K562 (cell line): ENCODE data around the gene LTN1. TPM values are rescaled to one million over a fixed set of nuclear protein-coding genes. Genes with fewer than 3 reads are reported as not detected.

ENCODE experiments used
- ATF7 ChIP-seq: fragments of 450-650 bp; IDR thresholded peaks from 2 replicates; pipeline ENCODE4 v1.7.1; 2014; ENCODE audit warnings: mild to moderate bottlenecking, moderate library complexity
- CBFA2T3 ChIP-seq: fragments of 450-650 bp; IDR thresholded peaks from 2 replicates; pipeline ENCODE4 v1.6.1; 2017
- CBX2 ChIP-seq: fragments of 200-600 bp; sonication (generic); IDR thresholded peaks from one replicate; pipeline ENCODE4 v1.6.1; 2012; ENCODE audit warnings: mild to moderate bottlenecking, low read length, inconsistent platforms; ENCODE audit not compliant: insufficient read depth, poor library complexity, severe bottlenecking
- MCM2 ChIP-seq: fragments of 450-650 bp; IDR thresholded peaks from 2 replicates; pipeline ENCODE4 v1.6.1; 2017; ENCODE audit warnings: low read depth, mild to moderate bottlenecking
- MCM7 ChIP-seq, 2 experiments: fragments of 450-650 bp; IDR thresholded peaks; 2 replicates each; pipeline ENCODE4 v1.6.1; 2016 to 2018
- NCOA2 ChIP-seq, 2 experiments: fragments of 450-650 bp; IDR thresholded peaks; 2 replicates each; pipeline ENCODE4 v1.6.1; 2018; ENCODE audit warnings: mild to moderate bottlenecking in 2 of 2, moderate library complexity in 1 of 2; ENCODE audit not compliant: partially characterized antibody in 2 of 2
- STAT5A ChIP-seq: IDR thresholded peaks from 2 replicates; pipeline ENCODE4 v1.6.1; 2012; ENCODE audit warnings: low read length, inconsistent platforms, borderline replicate concordance
- TAF9B ChIP-seq: fragments of 450-650 bp; IDR thresholded peaks from 2 replicates; pipeline ENCODE4 v1.6.1; 2018; ENCODE audit warnings: mild to moderate bottlenecking; ENCODE audit not compliant: partially characterized antibody
- TARDBP ChIP-seq: fragments of 450-650 bp; IDR thresholded peaks from 2 replicates; pipeline ENCODE4 v1.6.1; 2016
- TEAD4 ChIP-seq, 2 experiments: sonication (generic) in 1 of 2; formaldehyde crosslinking in 1 of 2; IDR thresholded peaks; 2 replicates each; pipeline versions ENCODE4 v1.6.1 to v1.8.0; 2012 to 2022; ENCODE audit warnings: borderline replicate concordance in 1 of 2, inconsistent platforms in 1 of 2, low read length in 1 of 2, mild to moderate bottlenecking in 1 of 2, missing genetic modification reagents in 1 of 2
- ZC3H8 ChIP-seq: fragments of 450-650 bp; IDR thresholded peaks from 2 replicates; pipeline ENCODE4 v1.6.1; 2017
- ZNF143 ChIP-seq: sonication (generic); formaldehyde crosslinking; IDR thresholded peaks from 2 replicates; pipeline ENCODE4 v1.9.0; 2022; ENCODE audit warnings: mild to moderate bottlenecking, missing genetic modification reagents
- ZNF274 ChIP-seq: IDR thresholded peaks from 2 replicates; pipeline ENCODE4 v1.6.1; 2011; ENCODE audit warnings: low read depth, mild to moderate bottlenecking, low read length, moderate library complexity, borderline replicate concordance
- ZNF354B ChIP-seq: fragments of 250-450 bp; sonication (Bioruptor Pico); IDR thresholded peaks from 2 replicates; pipeline ENCODE4 v1.4.0; 2020
- polyA plus RNA-seq, 8 experiments: library from polyadenylated mRNA; depleted of rRNA in 4 of 8; stranded (reverse) in 5 of 8; unstranded in 3 of 8; fragments of >200 nt; fragmentation: Nextera tagmentation in 2 of 8; fragmentation: Illumina TruSeq in 1 of 8; extraction: Ambion mirVana in 2 of 8; extraction: Trizol in 1 of 8; gene quantifications; 2 replicates each; pipeline versions ENCODE4 v1.2.1 to v1.2.3, GENCODE V29; 2011 to 2014; ENCODE audit warnings: inconsistent platforms in 1 of 8, missing spikeins in 1 of 8
- total RNA-seq, 7 experiments: library from RNA; depleted of rRNA in 6 of 7; stranded (reverse); fragments of >200 nt in 6 of 7; fragmentation: Illumina TruSeq in 2 of 7; extraction: Trizol in 2 of 7; gene quantifications; 2 replicates each; pipeline versions ENCODE4 v1.2.1 to v1.2.3, GENCODE V29; 2011 to 2021; ENCODE audit warnings: low replicate concordance in 1 of 7
- TF ChIP-seq, protein P1 (sequence below): fragments of 150-350 bp; conservative IDR thresholded peaks from 2 replicates; pipeline ENCODE4 v1.6.1; 2014; ENCODE audit warnings: low read length
- TF ChIP-seq, protein P2 (sequence below), 3 experiments: IDR thresholded peaks in 2 of 3; conservative IDR thresholded peaks in 1 of 3; 2 replicates each; pipeline ENCODE4 v1.5.1; 2011 to 2012; ENCODE audit warnings: low read length in 3 of 3, mild to moderate bottlenecking in 3 of 3, control low read depth in 2 of 3, improper control_type of control experiment in 1 of 3, inconsistent platforms in 1 of 3, low read depth in 1 of 3, mixed read lengths in 1 of 3, moderate library complexity in 1 of 3; ENCODE audit not compliant: insufficient read depth in 2 of 3

Gene LTN1
- total and polyA plus RNA-seq, 9 of the 15 experiments (the other 6 are each of a cell fraction or from before 2014, with no cell fraction given) = 15.7 to 49.6 (median 28.7) TPM

GRCh38 chr21:29018540-29018939 is 25.9 kb upstream of the LTN1 start (continued):
- TF ChIP-seq ZC3H8 (no peak), STAT5A (no peak), CBX2 (no peak), MCM2 (no peak), ATF7 (no peak), TAF9B (no peak), ZNF354B (CRISPR knock-in tag) (no peak), CBFA2T3 (peak; percentile 42; the same call in 1 of the 2 replicates), MCM7 (IDR thresholded peaks at IDR 0.05) (no peak), NCOA2 (IDR thresholded peaks at IDR 0.05; ENCODE audit: partially characterized antibody in 2 of 2) (no peak), TEAD4 (IDR thresholded peaks at IDR 0.05; ENCODE audit: low read length) (0 out of 2 replicates have a peak, but pooled peaks have one; percentile 6), TEAD4 (CRISPR knock-in tag; IDR thresholded peaks at IDR 0.05; ENCODE audit: borderline replicate concordance) (no peak), ZNF274 (no peak), ZNF143 (CRISPR knock-in tag) (no peak), TARDBP (no peak)
- TF ChIP-seq, protein P1, sequence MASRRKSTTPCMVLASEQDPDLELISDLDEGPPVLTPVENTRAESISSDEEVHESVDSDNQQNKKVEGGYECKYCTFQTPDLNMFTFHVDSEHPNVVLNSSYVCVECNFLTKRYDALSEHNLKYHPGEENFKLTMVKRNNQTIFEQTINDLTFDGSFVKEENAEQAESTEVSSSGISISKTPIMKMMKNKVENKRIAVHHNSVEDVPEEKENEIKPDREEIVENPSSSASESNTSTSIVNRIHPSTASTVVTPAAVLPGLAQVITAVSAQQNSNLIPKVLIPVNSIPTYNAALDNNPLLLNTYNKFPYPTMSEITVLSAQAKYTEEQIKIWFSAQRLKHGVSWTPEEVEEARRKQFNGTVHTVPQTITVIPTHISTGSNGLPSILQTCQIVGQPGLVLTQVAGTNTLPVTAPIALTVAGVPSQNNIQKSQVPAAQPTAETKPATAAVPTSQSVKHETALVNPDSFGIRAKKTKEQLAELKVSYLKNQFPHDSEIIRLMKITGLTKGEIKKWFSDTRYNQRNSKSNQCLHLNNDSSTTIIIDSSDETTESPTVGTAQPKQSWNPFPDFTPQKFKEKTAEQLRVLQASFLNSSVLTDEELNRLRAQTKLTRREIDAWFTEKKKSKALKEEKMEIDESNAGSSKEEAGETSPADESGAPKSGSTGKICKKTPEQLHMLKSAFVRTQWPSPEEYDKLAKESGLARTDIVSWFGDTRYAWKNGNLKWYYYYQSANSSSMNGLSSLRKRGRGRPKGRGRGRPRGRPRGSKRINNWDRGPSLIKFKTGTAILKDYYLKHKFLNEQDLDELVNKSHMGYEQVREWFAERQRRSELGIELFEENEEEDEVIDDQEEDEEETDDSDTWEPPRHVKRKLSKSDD = no peak
- TF ChIP-seq, protein P2, sequence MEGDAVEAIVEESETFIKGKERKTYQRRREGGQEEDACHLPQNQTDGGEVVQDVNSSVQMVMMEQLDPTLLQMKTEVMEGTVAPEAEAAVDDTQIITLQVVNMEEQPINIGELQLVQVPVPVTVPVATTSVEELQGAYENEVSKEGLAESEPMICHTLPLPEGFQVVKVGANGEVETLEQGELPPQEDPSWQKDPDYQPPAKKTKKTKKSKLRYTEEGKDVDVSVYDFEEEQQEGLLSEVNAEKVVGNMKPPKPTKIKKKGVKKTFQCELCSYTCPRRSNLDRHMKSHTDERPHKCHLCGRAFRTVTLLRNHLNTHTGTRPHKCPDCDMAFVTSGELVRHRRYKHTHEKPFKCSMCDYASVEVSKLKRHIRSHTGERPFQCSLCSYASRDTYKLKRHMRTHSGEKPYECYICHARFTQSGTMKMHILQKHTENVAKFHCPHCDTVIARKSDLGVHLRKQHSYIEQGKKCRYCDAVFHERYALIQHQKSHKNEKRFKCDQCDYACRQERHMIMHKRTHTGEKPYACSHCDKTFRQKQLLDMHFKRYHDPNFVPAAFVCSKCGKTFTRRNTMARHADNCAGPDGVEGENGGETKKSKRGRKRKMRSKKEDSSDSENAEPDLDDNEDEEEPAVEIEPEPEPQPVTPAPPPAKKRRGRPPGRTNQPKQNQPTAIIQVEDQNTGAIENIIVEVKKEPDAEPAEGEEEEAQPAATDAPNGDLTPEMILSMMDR (IDR thresholded peaks at IDR 0.05 in 2 of 3, conservative IDR thresholded peaks at IDR 0.05 in 1 of 3; ENCODE audit: insufficient read depth in 2 of 3, low read depth in 1 of 3, low read length in 3 of 3) = no peak
